B cell (primary cell): ENCODE results near the gene TALDO1. TPM values are rescaled to one million over a fixed set of nuclear protein-coding genes. Genes with fewer than 3 reads are reported as not detected.

ENCODE experiments used
- ATAC-seq: fragments of 200-7000 bp; cut with Tn5 transposase; one replicate; pipeline ENCODE4 v1.10.0; 2021; ENCODE audit warnings: low read depth, mild to moderate bottlenecking, moderate number of reproducible peaks, moderate library complexity
- CTCF ChIA-PET: fragments of 350-600 bp; sonication (Branson Sonifier 250); formaldehyde crosslinking; loops from one replicate; lab custom pipeline; 2021; ENCODE audit warnings: antibody characterized with exemption, inconsistent platforms; lab: Charles Lee
- POLR2A ChIA-PET: fragments of 350-600 bp; sonication (Branson Sonifier 250); formaldehyde crosslinking; loops from one replicate; lab custom pipeline; 2021; ENCODE audit warnings: antibody characterized with exemption; lab: Charles Lee
- DNase-seq: peaks from one replicate; pipeline ENCODE4 v3.0.0; 2013
- H2AFZ ChIP-seq: 2 replicates; pipeline ENCODE4 v1.6.1; 2012; ENCODE audit warnings: mild to moderate bottlenecking, low read depth, low read length; ENCODE audit not compliant: insufficient read depth, poor library complexity, severe bottlenecking
- H3K27ac ChIP-seq, 2 donors: 1 replicate in 1 of 2; 2 replicates in 1 of 2; pipeline ENCODE4 v1.5.1; 2012 to 2013; ENCODE audit warnings: low read length in 2 of 2, mild to moderate bottlenecking in 2 of 2, moderate library complexity in 1 of 2
- H3K27me3 ChIP-seq, 4 experiments: fragments of 200-600 bp in 1 of 4; sonication (generic) in 1 of 4; replicated peaks in 1 of 4; 1 replicate in 2 of 4; 2 replicates in 2 of 4; pipeline versions ENCODE4 v1.6.1 to v1.7.0; 2013 to 2016; ENCODE audit warnings: low read length in 3 of 4, mild to moderate bottlenecking in 2 of 4, mixed read lengths in 1 of 4, moderate library complexity in 1 of 4; ENCODE audit not compliant: insufficient read depth in 4 of 4, control insufficient read depth in 3 of 4; ENCODE audit errors: control extremely low read depth in 1 of 4
- H3K36me3 ChIP-seq, 2 experiments: replicated peaks in 1 of 2; 1 replicate in 1 of 2; 2 replicates in 1 of 2; pipeline versions ENCODE4 v1.6.1 to v1.7.1; 2013; ENCODE audit warnings: low read length in 1 of 2; ENCODE audit not compliant: insufficient read depth in 2 of 2, control insufficient read depth in 1 of 2; ENCODE audit errors: control extremely low read depth in 1 of 2, extremely low read depth in 1 of 2
- H3K4me1 ChIP-seq, 2 donors: fragments of 200-600 bp in 1 of 2; sonication (generic) in 1 of 2; 1 replicate in 1 of 2; 2 replicates in 1 of 2; pipeline versions ENCODE4 v1.5.1 to v1.6.1; 2013 to 2017; ENCODE audit warnings: low read length in 2 of 2; ENCODE audit not compliant: control insufficient read depth in 2 of 2, insufficient read depth in 2 of 2
- H3K4me2 ChIP-seq: replicated peaks from 2 replicates; pipeline ENCODE3; 2012; ENCODE audit warnings: mild to moderate bottlenecking, low read depth, low read length; ENCODE audit not compliant: poor library complexity, severe bottlenecking
- H3K4me3 ChIP-seq, 5 experiments: fragments of 200-600 bp in 1 of 5; sonication (generic) in 1 of 5; 1 replicate in 3 of 5; 2 replicates in 2 of 5; pipeline versions ENCODE4 v1.5.1 to v1.7.0; 2011 to 2016; ENCODE audit warnings: low read length in 4 of 5, mild to moderate bottlenecking in 4 of 5, low read depth in 2 of 5, control low read depth in 1 of 5, moderate library complexity in 1 of 5; ENCODE audit not compliant: insufficient read depth in 1 of 5; ENCODE audit errors: control extremely low read depth in 1 of 5, extremely low read depth in 1 of 5
- H3K79me2 ChIP-seq: fragments of 200-600 bp; sonication (generic); one replicate; pipeline ENCODE4 v1.6.0; 2016; ENCODE audit warnings: low read length; ENCODE audit not compliant: control insufficient read depth, insufficient read depth
- H3K9ac ChIP-seq: fragments of 200-600 bp; sonication (generic); 2 replicates; pipeline ENCODE4 v1.6.1; 2017; ENCODE audit warnings: mild to moderate bottlenecking, low read length, moderate library complexity
- H3K9me3 ChIP-seq, 3 donors: one replicate each; pipeline versions ENCODE4 v1.6.1 to v1.7.1; 2013; ENCODE audit warnings: low read length in 2 of 3; ENCODE audit not compliant: control insufficient read depth in 2 of 3, insufficient read depth in 1 of 3; ENCODE audit errors: control extremely low read depth in 1 of 3
- H4K20me1 ChIP-seq: 2 replicates; pipeline ENCODE4 v1.6.0; 2012; ENCODE audit warnings: mild to moderate bottlenecking, low read length; ENCODE audit not compliant: insufficient read depth, control insufficient read depth, poor library complexity, severe bottlenecking
- H3K27ac Mint-ChIP-seq: one replicate; pipeline ENCODE4 v1.8.0; 2021; ENCODE audit warnings: mixed read lengths
- H3K27me3 Mint-ChIP-seq: one replicate; pipeline ENCODE4 v1.8.0; 2021; ENCODE audit warnings: mixed read lengths
- H3K4me1 Mint-ChIP-seq: one replicate; pipeline ENCODE4 v1.8.0; 2021; ENCODE audit warnings: mixed read lengths
- H3K4me3 Mint-ChIP-seq: one replicate; pipeline ENCODE4 v1.8.0; 2021; ENCODE audit warnings: mixed read lengths
- H3K9me3 Mint-ChIP-seq: one replicate; pipeline ENCODE4 v1.8.0; 2022; ENCODE audit warnings: mixed read lengths; ENCODE audit not compliant: insufficient read depth
- CTCF ChIP-seq: fragments of 200-600 bp; IDR thresholded peaks from one replicate; pipeline ENCODE4 v1.8.0; 2022; ENCODE audit warnings: antibody characterized with exemption, mild to moderate bottlenecking
- EZH2 ChIP-seq: IDR thresholded peaks from 2 replicates; pipeline ENCODE4 v1.6.1; 2012; ENCODE audit warnings: borderline replicate concordance, low read depth, mild to moderate bottlenecking, moderate library complexity, low read length; ENCODE audit not compliant: insufficient read depth, poor library complexity, severe bottlenecking
- WGBS: methylation state at CpG from one replicate; pipeline ENCODE4 v1.1.5; 2013; ENCODE audit warnings: missing lambda C conversion rate; ENCODE audit not compliant: insufficient coverage; 5-methylcytosine and 5-hydroxymethylcytosine counted together
- intact Hi-C: fragments of 100-400 bp; cut with micrococcal nuclease; formaldehyde crosslinking; loops from one replicate; pipeline ENCODE4 v1.10.0; 2022
- polyA plus RNA-seq: library from polyadenylated mRNA; depleted of rRNA; stranded (reverse); fragments of >200 nt; gene quantifications from 2 replicates; pipeline ENCODE4 v1.2.3, GENCODE V29; 2012
- total RNA-seq, 2 donors: library from RNA; stranded (reverse); fragments of 120-200 nt in 1 of 2; gene quantifications; 1 replicate in 1 of 2; 2 replicates in 1 of 2; pipeline versions ENCODE4 v1.2.3 to v1.2.4, GENCODE V29; 2013 to 2022

TALDO1 gene
- total and polyA plus RNA-seq, 2 donors (not counting 1 experiment from before 2014, with no cell fraction given), result 82.4 to 116 TPM

DNA sequence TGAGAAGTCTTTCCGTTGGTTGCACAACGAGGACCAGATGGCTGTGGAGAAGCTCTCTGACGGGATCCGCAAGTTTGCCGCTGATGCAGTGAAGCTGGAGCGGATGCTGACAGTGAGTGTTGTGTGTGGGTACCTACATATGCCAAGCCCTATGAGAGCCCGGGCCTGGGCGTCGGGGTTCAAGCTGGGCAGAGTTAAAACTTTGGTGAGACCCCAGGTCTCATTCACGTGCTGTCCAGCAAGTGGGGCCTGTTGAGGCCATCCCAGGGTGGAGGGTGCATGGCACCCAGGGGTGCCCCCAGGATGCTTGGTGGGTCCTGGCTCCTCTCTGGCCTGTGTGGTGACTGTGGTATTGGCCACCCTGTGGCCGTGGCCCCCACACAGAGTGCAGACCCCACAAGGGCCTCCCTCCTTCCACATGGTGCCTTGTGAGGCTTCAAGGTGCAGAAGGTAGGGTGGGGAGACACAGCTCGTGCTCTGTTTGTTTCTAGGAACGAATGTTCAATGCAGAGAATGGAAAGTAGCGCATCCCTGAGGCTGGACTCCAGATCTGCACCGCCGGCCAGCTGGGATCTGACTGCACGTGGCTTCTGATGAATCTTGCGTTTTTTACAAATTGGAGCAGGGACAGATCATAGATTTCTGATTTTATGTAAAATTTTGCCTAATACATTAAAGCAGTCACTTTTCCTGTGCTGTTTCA lies 17.2 kb downstream of the TALDO1 start:
- Histone ChIP-seq H3K36me3 (peaks cover 2 to 48% of the 10 kb centered on the region in 2 experiments), H3K4me3 (no peak overlapping the region), H3K4me1 (no peaks in the 10 kb centered on the region), H2AFZ (no peak overlapping the region), H3K9me3 (no peaks in the 10 kb centered on the region), H4K20me1 (peaks cover 17% of the 10 kb centered on the region), H3K9ac (no peak overlapping the region), H3K27me3 (no peaks in the 10 kb centered on the region), H3K4me2 (no peak overlapping the region), H3K27ac (no peak overlapping the region), H3K79me2 (no peaks in the 10 kb centered on the region)
- Mint-ChIP-seq H3K9me3 (no peaks in the 10 kb centered on the region), H3K27me3 (no peaks in the 10 kb centered on the region), H3K27ac (no peak overlapping the region), H3K4me1 (peaks cover 2% of the 10 kb centered on the region), H3K4me3 (no peak overlapping the region)
- 97% methylated on average over 16 of the region's 18 CpGs for WGBS
- CTCF ChIA-PET, result interaction anchor here (1.3 to 3.4 kb wide), 6 partner anchors 15 to 209 kb away, joined by 4 to 16 read pairs (median 8); partner anchors contain the start of gene TALDO1
- TF ChIP-seq EZH2, result no peak
- no peak for TF ChIP-seq CTCF
- POLR2A ChIA-PET, result no interaction called here
- DNase-seq (no peak), ATAC-seq (no peak)
- intact Hi-C loops, result loop anchor here (1.0 kb wide), 4 partner anchors 36 to 316 kb away; no protein-coding TSS in a partner anchor
